Prostate gland (tissue), 2 donors: ENCODE measurements around the gene SLC35F4. TPM values are rescaled to one million over a fixed set of nuclear protein-coding genes. Genes with fewer than 3 reads are reported as not detected.
"Not testable (repeated sequence)": the region's sequence is repeated elsewhere in the genome, so short reads cannot be mapped to it uniquely, and the experiment has no call there.

Experiments
- DNase-seq: peaks from one replicate; pipeline ENCODE4 v3.0.0-alpha.2; 2019; ENCODE audit warnings: low spot score
- H3K27ac ChIP-seq, 2 donors: fragments of 200-600 bp; sonication (generic); 2 replicates each; pipeline ENCODE4 v1.5.1; 2017 to 2019
- H3K27me3 ChIP-seq: fragments of 200-600 bp; sonication (generic); replicated peaks from 2 replicates; pipeline ENCODE4 v1.5.1; 2019; ENCODE audit not compliant: insufficient read depth
- H3K36me3 ChIP-seq, 2 donors: fragments of 200-600 bp; sonication (generic); 1 replicate in 1 of 2; 2 replicates in 1 of 2; pipeline versions ENCODE4 v1.5.1 to v1.8.1; 2017 to 2019
- H3K4me1 ChIP-seq: fragments of 200-600 bp; sonication (generic); replicated peaks from 2 replicates; pipeline ENCODE4 v1.5.1; 2019
- H3K4me3 ChIP-seq, 2 donors: fragments of 200-600 bp; sonication (generic); 2 replicates each; pipeline ENCODE4 v1.5.1; 2017 to 2019
- H3K9me3 ChIP-seq: fragments of 200-600 bp; sonication (generic); 2 replicates; pipeline ENCODE4 v1.5.1; 2017
- POLR2A ChIP-seq: fragments of 450-650 bp; IDR thresholded peaks from one replicate; pipeline ENCODE4 v1.6.1; 2016; ENCODE audit warnings: antibody characterized with exemption, mild to moderate bottlenecking
- POLR2AphosphoS5 ChIP-seq: sonication (generic); formaldehyde crosslinking; IDR thresholded peaks from one replicate; pipeline ENCODE4 v1.6.1; 2017; ENCODE audit warnings: antibody characterized with exemption
- WGBS: methylation state at CpG from one replicate; pipeline ENCODE4 v1.1.5; 2018; 5-methylcytosine and 5-hydroxymethylcytosine counted together
- intact Hi-C: fragments of 100-400 bp; cut with DNase I; formaldehyde crosslinking; loops from one replicate; pipeline ENCODE4 v1.14.2; 2022
- total RNA-seq, 2 donors: library from RNA; depleted of rRNA; stranded (reverse); fragments of >200 nt; gene quantifications; one replicate each; pipeline ENCODE4 v1.1.0, GENCODE V29; 2016
- TF ChIP-seq, protein P1 (sequence below), 4 experiments: fragments of 200-600 bp in 2 of 4; fragments of 450-650 bp in 2 of 4; sonication (generic) in 2 of 4; IDR thresholded peaks; 1 replicate in 3 of 4; 2 replicates in 1 of 4; pipeline ENCODE4 v1.5.1; 2016 to 2019; ENCODE audit warnings: antibody characterized with exemption in 4 of 4, mild to moderate bottlenecking in 2 of 4, moderate library complexity in 2 of 4

The SLC35F4 gene
- total RNA-seq, 2 donors from 2014 or later, result 2.4 to 2.9 TPM

DNA sequence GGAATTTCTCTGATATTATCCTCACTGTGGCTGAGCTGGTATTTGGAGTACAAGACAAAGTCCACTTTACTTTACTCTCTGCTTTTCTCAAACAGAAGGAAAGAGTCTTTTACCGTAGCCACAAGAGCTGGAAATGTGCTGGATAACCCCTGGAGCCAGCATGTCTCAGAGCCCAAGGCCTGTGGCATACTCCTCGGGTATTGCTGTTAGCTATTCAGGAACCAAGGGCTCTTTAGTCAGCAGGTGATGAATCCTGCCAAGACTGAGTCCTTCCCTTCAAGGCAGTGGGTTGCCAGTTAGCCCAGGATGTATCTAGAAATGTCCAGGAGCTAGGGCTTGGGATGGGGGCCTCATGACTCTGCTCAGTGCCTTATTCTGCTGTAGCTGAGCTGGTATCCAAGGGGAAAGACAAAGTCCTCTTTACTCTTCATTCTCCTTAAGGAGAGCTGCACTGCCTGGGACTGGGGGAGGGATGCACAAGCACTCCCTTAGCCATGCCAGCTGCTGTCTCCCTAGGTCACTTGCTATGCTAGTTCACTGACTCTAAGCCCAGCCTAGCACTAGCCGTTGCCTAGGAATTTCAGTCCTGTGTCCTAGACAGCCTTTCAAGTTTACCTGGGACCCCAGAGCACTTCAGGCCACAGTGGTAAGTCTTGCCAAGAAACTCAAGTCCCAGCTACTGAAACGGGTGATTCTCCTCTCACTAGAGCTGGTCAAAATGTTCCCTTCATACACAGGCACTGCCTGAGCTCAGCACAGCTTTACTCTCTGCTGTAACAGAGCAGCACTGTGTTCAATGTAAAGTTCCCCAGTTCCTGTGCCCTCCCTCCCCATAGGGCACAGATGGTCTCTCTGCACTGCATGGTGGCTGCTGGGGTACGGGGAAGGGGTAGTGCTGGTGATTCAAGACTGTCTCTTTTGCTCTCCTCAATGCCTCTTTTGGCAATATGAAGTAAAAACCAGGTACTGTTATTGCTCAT is 136.4 kb downstream of the SLC35F4 start:
- Histone ChIP-seq H3K4me3 (no peak overlapping the region), H3K27me3 (no peaks in the 10 kb centered on the region), H3K9me3 (no peaks in the 10 kb centered on the region), H3K36me3 (no peaks in the 10 kb centered on the region), H3K4me1 (no peaks in the 10 kb centered on the region), H3K27ac (no peak overlapping the region)
- TF ChIP-seq, protein P1, sequence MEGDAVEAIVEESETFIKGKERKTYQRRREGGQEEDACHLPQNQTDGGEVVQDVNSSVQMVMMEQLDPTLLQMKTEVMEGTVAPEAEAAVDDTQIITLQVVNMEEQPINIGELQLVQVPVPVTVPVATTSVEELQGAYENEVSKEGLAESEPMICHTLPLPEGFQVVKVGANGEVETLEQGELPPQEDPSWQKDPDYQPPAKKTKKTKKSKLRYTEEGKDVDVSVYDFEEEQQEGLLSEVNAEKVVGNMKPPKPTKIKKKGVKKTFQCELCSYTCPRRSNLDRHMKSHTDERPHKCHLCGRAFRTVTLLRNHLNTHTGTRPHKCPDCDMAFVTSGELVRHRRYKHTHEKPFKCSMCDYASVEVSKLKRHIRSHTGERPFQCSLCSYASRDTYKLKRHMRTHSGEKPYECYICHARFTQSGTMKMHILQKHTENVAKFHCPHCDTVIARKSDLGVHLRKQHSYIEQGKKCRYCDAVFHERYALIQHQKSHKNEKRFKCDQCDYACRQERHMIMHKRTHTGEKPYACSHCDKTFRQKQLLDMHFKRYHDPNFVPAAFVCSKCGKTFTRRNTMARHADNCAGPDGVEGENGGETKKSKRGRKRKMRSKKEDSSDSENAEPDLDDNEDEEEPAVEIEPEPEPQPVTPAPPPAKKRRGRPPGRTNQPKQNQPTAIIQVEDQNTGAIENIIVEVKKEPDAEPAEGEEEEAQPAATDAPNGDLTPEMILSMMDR (IDR thresholded peaks at IDR 0.05), result no peak
- no peak for TF ChIP-seq POLR2AphosphoS5
- TF ChIP-seq POLR2A, result no peak
- intact Hi-C loops, result no loop called here
- no peak for DNase-seq
- WGBS, result 55% methylated on average over 5 of the region's 5 CpGs

DNA sequence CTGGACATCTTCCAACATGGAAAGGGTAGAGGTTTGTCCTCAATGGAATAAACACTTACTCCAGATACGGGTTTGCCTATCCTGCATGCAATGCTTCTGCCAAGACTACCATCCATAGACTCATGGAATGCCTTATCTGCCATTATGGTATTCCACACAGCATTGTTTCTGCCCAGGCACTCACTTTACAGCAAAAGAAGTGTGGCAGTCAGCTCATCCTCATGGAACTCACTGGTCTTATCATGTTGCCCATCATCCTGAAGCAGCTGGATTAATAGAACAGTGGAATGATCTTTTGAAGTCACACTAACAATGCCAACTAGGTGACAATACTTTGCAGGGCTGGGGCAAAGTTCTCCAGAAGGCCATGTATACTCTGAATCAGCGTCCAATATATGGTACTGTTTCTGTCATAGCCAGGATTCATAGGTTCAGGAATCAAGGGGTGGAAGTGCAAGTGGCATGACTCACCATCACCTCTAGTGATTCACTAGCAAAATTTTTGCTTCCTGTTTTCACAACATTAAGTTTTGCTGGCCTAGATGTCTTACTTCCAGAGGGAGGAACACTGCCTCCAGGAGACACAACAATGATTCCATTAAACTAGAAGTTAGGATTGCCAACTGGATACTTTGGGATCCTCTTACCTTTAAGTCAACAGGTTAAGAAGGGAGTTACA is 140.4 kb downstream of the SLC35F4 start:
- Histone ChIP-seq H3K4me3 (no peak overlapping the region), H3K27me3 (no peaks in the 10 kb centered on the region), H3K27ac (no peak overlapping the region), H3K4me1 (no peaks in the 10 kb centered on the region), H3K36me3 (no peaks in the 10 kb centered on the region), H3K9me3 (no peaks in the 10 kb centered on the region)
- intact Hi-C loops, result no loop called here
- TF ChIP-seq POLR2AphosphoS5 (no peak), POLR2A (no peak)
- TF ChIP-seq, protein P1 (IDR thresholded peaks at IDR 0.05), result no peak
- 90% methylated on average over 2 of the region's 2 CpGs for WGBS
- no peak for DNase-seq

DNA sequence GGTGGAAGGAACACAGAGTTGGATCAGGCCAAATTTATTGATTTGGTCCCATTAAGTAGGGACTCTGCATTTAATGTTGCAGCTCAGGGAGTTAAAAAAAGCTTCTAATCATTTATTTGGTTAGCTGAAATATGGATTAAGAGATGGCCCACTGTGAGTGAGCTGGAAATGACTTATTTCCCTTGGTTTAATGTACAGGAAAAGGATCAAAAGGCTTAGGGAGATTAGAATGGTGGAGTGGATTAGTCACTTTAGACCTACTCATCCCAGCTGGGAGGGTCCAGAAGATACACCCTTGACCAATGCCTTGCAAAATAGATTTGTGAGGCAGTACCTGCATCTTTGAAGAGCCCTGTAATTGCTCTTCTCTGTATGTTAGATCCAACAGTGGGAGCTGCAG is 143.8 kb downstream of the SLC35F4 start:
- intact Hi-C loops, H3K27ac ChIP-seq, DNase-seq, H3K4me3 ChIP-seq, H3K4me1 ChIP-seq, H3K9me3 ChIP-seq, H3K27me3 ChIP-seq, H3K36me3 ChIP-seq: not testable (repeated sequence)

DNA sequence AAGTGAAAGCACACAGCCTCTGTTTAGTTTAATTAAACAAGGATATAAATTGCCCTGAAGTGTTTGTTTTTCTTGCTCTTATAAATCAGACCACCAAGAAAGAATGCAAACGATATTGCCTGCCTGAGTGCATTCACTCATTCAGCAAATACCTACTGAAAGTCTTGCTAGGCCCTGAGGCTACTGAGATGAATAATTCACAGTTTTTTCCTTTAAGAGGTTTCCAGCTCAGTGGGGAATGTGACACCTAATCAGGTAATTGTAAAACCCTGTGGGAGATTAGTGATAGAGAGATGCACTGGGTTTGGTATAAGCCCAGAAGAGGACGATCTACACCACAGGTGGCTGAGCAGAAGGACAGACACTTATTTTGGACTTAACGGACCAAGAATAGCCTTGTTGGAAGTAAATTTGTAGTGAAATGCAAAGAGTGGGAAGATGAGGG is 151.4 kb downstream of the SLC35F4 start:
- DNase-seq, result no peak
- H3K27ac ChIP-seq, result no peak overlapping the region
- intact Hi-C loops, result no loop called here
- TF ChIP-seq POLR2A (no peak), POLR2AphosphoS5 (no peak)
- TF ChIP-seq, protein P1 (IDR thresholded peaks at IDR 0.05), result no peak
- H3K9me3 ChIP-seq, result no peaks in the 10 kb centered on the region
- H3K4me1 ChIP-seq, result no peaks in the 10 kb centered on the region
- no peaks in the 10 kb centered on the region for H3K36me3 ChIP-seq
- WGBS, result 21% methylated on average over 3 of the region's 3 CpGs
- no peaks in the 10 kb centered on the region for H3K27me3 ChIP-seq
- no peak overlapping the region for H3K4me3 ChIP-seq

DNA sequence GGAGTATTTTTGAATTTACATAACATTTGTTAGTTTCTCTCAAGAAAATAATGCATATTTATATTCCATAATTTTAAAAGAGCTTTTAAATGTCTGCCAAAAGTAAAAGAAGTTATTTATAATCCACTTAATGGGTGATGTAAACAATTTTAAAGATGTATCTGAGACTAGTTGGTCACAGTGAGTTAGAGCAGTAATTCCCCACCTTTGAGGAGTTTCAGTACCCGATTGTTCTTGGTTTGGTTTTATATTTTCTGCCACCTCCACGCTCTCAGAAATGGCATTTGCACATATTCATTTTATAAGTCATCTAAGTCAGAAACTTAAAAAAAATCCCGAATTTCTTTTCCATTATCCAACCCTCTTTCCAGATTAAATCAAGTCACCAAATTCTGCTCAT is 153.2 kb downstream of the SLC35F4 start:
- Histone ChIP-seq H3K36me3 (no peaks in the 10 kb centered on the region), H3K4me1 (no peaks in the 10 kb centered on the region), H3K4me3 (no peak overlapping the region), H3K9me3 (no peaks in the 10 kb centered on the region), H3K27me3 (no peaks in the 10 kb centered on the region), H3K27ac (no peak overlapping the region)
- 77% methylated on average over 3 of the region's 3 CpGs for WGBS
- DNase-seq, result no peak
- TF ChIP-seq, protein P1 (IDR thresholded peaks at IDR 0.05), result no peak
- no peak for TF ChIP-seq POLR2A
- no peak for TF ChIP-seq POLR2AphosphoS5
- intact Hi-C loops, result no loop called here
